ENCODE measurements around the gene GABRD.
"Not testable (repeated sequence)": the region's sequence is repeated elsewhere in the genome, so short reads cannot be mapped to it uniquely, and the experiment has no call there.

GABRD gene, protein sequence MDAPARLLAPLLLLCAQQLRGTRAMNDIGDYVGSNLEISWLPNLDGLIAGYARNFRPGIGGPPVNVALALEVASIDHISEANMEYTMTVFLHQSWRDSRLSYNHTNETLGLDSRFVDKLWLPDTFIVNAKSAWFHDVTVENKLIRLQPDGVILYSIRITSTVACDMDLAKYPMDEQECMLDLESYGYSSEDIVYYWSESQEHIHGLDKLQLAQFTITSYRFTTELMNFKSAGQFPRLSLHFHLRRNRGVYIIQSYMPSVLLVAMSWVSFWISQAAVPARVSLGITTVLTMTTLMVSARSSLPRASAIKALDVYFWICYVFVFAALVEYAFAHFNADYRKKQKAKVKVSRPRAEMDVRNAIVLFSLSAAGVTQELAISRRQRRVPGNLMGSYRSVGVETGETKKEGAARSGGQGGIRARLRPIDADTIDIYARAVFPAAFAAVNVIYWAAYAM

DNA sequence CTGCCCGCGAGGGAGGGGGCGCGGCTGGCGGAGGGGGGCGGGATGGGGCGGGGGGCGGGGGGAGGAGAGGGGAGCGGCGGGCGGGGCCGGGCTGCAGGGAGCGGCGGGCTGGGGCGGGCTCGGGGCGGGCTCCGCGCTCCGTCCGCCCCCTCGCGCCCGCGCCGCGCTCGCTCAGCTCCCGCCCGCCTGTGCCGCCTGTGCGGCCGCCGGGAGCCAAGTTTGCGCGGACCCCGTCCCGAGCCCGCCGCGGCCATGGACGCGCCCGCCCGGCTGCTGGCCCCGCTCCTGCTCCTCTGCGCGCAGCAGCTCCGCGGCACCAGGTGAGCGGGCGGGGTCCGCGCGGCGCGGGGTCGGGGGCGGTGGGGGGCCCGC lies at the start of gene GABRD:
Gene GABRD, plus strand, starts transcription at position 174 of the 372 bp plus-strand sequence. Its CDS starts 79 bp downstream, at position 253.
- no peak for DNase-seq

DNA sequence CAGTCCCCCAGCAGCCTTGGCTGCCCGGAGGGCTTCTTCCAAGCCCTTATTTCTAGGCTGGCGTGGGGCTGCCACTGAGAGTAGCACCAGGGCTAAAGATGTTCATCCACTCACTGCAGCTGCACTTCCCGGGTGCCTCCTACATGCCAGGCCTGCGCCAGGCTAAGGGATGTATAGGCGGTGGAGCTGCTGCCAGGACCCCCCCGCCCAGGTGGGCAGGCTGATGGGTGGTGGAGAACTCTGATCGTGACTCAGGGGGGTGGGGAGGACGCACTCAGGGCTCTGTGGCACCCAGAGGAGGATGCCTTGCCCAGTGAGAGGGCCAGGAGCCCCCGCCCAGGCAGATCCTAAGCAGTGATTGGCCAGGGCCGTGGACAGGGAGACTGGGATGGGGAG lies 49.6 kb upstream of the GABRD start:
- DNase-seq, result no peak

DNA sequence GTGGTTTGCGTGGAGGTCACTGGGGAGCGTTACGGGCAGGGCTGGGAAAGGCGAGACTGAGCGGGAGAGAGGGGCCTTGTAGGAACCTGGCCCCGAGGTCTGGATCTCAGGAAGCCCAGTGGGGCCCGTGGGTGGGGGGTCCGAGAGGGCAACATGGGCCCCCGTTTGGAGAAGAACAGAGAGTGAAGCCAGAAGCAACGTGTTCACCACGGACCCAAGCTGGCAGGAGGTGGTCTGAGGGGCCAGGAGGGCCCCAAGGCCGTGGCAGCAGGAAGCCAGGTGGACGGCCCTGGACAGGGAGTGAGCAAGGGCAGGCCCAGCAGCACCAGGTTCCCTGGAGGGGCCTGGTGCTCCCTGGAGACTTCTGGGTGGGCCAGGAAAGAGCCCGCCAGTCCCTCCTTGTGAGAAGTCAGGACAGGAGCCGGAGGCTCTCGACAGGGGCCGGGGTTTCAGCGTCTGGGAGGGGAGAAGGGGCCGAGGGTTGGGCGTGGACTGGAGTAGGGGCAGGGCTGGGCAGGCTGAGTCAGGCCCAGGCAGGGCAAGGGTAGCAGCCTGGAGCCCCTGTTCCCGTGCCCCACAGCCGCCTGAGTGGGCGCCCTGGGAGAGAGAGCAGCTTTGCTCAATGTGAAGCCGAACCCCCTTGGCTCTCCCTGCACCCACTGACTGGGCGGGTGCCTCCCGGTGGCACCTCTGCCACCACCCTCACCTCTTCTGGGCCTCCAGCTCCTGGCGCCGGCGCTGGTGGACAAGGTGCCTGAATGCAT lies 49.0 kb upstream of the GABRD start:
- no peak for DNase-seq

DNA sequence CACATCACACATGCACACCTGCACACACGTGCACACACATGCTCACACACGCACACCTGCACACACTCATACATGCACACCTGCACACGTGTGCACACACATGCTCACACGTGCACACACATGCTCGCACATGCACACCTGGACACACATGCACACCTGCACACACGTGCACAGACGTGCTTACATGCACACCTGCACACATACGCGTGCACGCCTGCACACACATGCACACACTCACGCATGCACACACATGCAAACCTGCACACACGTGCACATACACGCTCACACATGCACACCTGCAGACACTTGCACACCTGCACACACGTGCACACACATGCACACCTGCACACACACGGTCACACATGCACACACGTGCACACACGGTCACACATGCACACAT lies 48.1 kb upstream of the GABRD start:
- no peak for DNase-seq

DNA sequence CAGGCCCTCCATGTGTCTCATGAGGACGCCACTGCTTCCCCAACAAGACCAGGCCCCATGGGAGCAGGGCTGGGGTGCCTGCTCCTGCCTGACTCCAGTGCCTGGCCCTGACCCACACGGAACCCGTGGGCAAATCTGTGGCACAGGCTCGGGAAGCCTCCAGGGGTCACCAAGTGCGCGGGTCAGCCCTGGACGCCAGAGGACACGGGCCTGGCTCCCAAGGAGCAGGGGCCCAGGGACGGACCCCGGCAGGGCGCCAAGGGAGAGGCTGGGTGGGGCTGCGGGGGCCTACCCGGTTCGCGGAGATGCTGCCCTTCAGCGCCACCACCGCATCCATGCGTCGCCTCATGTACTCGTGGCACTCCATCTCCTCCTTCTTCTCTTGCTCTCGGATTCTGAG lies 47.5 kb upstream of the GABRD start:
- DNase-seq, result no peak

DNA sequence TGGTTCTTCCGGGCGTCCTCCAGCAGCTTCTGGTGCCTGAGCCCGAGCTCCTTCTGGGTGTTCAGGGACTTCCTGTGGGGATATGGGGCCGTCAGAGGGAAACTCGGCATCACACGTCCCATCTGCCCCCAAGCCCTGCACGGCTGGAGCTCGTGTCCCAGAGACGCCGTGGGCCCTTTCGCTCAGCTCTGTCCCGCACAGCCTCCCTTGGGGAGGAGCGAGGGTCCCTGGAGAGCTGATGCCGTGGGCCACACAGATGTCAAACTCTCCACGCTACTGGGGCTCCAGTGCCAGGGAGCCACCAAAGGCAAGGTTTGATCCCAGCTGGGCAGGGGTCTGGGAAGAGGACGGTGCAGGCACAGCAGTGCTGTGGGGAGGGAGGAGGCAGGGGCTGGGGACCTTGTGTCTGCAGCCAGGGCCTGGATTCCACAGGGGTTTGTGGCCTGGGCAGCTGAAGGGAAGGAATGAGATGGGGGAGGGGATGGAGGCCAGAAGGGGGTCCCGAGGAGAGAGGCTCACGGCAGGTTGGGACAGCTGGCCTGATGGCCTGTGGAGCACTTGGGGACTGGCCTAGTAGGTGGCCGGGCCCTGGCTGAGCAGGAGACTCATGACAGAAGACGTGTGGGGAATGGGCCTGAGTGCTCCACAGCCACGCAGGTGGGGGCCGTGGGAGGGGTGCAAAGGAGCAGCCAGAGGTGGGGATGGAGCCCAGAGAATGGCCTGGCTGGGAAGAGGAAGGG lies 46.0 kb upstream of the GABRD start:
- no peak for DNase-seq

DNA sequence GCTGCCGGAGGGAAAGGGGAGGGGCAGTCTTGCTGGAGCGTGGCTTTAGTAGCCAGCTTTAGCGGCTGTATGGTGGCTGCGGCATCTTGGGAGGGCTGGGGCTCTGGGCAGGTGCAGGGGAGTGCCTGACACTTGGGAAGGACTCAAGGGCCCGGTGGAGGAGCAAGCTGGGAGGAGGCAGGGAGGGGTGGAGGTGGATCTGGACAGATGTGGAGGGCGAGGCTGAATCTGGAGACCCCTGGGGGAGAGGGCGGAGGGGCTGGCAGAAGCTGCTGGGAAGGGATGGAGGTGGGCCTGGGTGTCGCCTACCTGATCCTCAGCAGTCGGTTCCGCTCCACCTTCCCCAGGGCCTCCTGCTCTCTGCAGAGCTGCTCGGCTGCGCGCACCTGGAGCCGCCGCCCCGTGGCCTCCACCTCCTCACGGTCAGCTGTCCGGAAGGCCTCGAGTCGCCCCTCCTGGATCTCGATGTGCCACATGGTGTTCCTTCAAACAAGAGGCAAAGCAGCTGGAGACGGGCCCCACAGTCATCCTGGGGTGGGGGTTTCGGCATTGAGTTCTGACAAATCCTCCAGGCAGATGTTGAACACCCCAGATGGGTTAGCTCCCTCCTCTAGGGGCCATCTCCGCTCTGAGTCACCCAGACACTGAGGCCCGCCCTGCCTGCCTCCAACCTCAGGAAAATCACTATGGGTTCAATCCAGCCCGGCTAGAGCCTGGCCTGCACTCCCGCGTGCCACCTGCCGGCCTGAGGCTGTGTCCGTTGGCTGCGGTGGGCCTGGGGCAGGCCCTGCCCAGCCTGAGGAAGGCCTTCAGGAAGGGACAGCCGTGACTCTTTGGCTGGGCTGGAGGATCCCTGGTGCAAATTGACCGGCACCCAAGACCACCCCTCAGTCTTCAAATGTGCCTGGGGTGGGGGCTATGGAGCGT lies 45.2 kb upstream of the GABRD start:
- DNase-seq, result no peak

DNA sequence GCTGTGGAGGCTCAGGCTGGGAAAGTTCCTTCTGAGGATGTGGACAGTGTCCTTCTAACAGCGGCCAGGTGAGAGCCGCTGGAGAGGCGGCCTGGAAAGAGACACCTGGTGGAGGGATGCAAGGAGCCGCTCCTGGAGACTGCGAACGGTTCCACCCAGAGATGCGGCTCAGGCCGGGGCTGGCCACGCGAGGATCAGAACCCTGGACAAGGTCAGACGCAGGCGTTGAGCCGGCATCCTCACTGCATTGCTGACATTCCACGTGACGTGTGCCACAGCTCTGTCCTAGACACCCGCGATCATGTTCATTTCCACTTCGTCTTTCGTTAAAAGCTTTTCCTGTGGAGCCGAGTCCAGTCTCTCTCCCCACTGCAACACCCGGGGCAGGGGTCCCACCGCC lies 44.3 kb upstream of the GABRD start:
- no peak for DNase-seq

DNA sequence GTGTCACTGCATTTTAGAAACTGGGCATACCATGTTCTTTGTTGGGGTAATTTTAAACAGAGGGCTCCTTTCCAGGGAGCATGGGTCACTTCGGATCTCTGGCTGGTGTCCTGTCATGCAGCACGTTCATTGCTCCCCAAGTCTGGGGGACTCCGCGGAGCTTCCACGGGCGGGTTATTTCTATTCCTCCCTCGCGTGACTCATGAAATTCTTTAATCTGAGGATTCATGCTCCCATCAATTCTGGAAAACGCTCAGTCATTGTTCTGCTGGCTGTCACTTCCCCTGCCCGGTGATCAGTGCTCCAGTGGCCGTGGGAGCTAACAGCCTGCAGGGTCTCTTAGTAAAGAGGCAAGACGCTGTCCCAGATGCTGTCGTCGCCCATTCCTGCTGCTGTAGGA lies 43.6 kb upstream of the GABRD start:
- no peak for DNase-seq

DNA sequence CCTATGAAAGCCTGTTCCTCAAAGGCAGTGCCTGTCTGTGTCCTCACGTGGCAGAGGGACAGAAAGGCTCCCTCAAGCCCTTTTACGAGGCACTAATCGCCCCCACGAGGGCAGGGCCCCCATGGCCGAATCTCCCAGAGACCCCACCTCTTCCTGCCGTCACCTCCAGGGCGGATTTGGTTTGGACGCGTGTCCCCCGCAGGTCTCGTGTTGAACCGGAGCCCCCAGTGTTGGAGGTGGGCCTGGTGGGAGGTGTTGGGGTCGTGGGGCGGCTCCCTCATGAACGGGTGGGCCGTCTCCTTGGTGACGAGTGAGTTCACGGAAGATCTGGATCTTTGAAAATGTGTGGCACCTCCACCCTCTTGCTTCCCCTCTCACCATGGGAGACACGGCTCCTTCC lies 43.1 kb upstream of the GABRD start:
- DNase-seq, result no peak

DNA sequence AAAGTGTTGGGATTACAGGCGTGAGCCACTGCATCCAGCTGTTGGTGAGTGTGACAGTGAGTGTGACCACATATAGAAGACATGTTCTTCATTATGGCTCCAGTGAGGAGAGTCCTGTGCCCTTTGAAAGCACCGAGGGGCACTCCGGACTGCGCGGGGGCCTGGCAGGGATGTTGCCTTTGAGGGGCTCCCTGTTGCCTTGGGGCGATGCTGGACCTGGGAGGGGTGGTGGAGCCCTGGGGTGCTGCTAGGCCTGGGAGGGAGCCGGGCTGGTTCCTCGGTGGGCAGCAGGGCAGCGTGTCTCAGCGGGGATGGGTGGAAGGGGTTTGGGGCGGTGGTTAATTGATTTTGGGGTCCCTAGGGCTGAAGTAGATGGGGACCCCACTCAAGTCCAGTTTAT lies 41.0 kb upstream of the GABRD start:
- DNase-seq, result no peak

DNA sequence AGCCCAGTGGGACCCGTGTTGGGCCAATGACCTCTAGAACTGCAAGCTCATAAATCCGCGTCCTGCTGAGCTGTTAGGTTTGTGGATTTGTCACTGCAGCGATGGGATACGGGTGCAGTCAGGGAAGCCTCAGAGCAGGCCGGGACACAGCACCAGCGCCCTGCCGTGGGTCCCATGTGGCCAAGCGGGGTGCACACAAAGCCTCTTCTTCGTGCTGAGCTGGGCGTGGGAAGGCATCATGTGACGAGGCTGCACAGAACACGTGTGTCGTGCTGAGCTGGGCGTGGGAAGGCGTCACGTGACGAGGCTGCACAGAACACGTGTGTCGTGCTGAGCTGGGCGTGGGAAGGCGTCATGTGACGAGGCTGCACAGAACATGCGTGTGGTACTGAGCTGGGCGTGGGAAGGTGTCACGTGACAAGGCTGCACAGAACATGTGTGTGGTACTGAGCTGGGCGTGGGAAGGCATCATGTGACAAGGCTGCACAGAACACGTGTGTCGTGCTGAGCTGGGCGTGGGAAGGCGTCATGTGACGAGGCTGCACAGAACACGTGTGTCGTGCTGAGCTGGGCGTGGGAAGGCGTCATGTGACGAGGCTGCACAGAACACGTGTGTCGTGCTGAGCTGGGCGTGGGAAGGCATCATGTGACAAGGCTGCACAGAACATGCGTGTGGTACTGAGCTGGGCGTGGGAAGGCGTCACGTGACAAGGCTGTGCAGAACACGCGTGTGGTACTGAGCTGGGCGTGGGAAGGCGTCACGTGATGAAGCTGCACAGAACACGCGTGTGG lies 40.3 kb upstream of the GABRD start:
- not testable (repeated sequence) for DNase-seq

DNA sequence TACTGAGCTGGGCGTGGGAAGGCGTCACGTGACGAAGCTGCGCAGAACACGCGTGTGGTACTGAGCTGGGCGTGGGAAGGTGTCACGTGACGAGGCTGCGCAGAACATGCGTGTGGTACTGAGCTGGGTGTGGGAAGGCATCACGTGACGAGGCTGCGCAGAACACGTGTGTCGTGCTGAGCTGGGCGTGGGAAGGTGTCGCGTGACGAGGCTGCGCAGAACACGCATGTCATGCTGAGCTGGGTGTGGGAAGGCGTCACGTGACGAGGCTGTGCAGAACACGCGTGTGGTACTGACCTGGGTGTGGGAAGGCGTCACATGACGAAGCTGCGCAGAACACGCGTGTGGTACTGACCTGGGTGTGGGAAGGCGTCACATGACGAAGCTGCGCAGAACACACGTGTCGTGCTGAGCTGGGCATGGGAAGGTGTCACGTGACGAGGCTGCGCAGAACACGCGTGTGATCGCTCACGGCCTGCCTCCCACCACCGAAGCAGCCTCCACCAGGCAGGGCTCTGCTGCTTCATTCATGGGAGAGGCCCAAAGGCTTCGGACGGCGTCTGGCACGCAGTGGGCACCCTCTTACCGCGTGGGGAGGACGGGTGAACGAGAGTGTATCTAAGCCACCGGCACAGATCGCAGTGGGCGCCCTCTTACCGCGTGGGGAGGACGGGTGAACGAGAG lies 39.5 kb upstream of the GABRD start:
- DNase-seq, result no peak

DNA sequence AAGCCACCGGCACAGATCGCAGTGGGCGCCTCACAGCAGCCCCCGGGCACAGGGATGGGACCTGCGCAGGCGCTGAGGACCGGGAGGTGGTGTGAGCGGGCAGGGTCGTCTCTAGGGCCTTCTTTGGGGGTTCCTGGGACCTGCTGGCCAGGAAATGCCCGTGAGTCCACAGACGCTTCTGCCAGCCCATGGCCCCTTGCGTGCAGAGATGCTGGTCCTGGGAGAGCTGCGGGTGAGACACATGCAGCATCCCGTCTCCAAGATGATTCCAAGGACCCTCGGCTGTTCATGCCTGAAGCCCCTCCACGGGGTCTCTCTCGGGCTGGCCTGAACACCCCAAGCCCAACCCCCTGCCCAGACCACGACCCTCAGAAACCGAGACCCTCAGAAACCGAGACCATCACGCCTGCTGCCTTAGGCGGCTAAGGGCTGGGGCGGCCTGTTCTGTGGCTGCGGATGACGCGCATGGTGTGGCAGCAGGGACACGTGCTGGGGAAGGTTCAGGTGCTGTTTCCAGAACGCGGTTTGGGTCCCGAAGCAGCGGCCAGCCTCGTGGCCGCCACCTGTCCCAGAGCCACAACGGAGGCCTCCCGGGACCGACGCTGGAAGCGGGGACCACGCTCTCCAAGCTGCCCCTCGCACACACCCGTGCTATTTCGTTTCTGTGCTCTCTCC lies 38.5 kb upstream of the GABRD start:
- DNase-seq, result no peak

DNA sequence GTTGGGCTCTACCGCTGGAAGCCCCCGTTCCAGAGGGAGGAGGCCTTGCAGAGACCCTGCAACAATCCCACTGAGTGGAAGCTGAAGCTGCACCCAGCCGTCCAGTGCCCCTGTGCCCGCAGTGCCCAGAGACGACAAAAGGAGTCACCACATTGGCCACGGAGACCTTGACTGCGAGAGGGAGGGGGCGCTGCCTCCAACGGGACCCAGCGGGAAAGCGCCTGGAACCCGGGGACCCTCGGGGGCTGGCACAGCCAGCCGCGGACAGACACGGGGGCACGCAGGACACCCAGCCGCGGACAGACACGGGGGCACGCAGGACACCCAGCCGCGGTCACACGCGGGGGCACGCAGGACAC lies 38.0 kb upstream of the GABRD start:
- no peak for DNase-seq

DNA sequence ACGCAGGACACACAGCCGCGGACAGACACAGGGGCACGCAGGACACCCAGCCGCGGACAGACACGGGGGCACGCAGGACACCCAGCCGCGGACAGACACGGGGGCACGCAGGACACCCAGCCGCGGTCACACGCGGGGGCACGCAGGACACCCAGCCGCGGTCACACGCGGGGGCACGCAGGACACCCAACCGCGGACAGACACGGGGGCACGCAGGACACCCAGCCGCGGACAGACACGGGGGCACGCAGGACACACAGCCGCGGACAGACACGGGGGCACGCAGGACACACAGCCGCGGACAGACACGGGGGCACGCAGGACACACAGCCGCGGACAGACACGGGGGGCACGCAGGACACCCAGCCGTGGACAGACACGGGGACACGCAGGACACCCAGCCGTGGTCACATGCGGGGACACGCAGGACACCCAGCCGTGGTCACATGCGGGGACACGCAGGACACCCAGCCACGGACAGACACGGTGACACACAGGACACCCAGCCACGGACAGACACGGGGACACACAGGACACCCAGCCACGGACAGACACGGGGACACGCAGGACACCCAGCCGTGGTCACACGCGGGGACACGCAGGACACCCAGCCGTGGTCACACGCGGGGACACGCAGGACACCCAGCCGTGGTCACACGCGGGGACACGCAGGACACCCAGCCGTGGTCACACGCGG lies 37.4 kb upstream of the GABRD start:
- DNase-seq, result not testable (repeated sequence)

DNA sequence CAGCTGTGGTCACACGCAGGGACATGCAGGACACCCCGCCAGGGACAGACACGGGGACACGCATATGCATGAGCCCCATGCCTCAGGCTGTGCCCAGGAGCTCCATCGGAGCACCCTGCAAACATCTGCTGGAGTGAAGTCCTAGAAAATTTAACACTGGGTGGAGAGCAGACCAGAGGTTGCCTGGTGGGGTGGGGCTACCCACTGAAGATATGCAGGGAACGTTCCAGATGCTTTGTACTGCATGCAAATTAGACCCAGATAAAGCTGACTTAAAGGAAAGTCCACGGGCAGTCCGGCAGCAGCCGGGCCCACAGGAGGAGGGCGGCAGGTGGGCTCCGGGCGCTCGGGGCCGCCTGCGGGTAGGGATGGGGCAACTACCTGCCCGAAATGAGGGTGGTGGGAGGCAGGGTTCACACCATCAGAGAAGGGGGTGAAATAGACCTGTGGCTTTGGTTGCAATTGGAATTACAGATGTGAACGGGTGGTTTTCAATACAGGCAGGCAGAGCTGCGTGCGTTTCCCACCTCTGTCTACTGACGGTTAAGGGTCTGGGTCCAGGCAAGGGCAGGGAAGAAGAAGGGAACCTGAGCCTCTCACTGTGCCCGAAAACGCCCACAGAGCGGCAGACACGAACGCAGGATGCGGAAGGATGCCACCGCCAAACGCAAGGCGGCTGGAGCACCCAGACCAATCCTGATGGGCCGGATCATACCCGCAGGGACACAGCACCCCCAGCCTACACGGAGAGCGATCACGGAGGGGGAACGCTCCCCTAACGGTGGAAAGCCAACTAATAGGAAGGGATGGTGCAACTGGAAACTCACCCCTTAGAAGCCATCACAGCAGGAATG lies 36.5 kb upstream of the GABRD start:
- DNase-seq, result no peak

DNA sequence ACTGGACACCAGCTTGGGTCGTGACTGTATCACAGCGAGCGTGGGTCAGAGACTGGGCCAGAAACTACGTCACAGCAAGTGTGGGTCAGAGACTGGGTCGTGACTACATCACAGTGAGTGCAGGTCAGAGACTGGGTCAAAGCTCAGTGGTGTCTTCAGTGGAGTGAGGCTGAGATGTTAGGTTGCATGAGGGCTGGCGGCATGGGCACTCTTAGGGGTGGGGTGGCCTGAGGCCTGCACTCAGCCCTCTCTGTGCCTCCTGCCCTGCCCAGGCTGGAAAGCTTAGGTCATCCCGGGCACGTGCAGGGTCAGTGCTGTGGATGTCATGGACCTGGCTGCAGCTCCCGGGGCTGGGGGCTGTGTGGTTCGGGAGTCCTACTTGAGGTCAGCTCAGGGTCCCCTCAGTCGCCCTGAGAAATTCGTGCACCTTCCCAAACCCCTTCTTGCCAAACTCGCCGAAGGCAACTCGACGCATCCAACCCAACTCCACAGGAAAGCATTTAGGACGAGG lies 34.5 kb upstream of the GABRD start:
- no peak for DNase-seq
